ENCODE measurements around the gene BAZ1B.

DNA sequence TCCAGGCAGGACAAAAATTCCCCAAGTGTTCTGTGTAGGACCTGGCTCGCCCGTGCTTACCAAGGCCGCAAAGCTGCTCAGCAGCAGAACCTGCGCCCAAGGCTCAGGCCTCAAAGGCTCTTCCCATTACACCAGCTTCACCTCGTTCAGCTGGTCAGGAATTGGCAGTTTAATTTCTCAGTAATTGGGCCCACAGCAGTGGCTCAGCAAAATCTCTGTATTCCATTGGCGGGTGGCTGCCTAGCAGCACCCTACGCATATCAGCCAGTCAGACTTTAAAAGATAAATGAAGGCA, 82.7 kb downstream of the BAZ1B start:
- TF ChIP-seq CTCF (IDR thresholded peaks at IDR 0.05) (no peak), ZFX (IDR thresholded peaks at IDR 0.05; ENCODE audit: borderline replicate concordance) (no peak)
